Smooth muscle cell (in vitro differentiated cells): ENCODE results near the gene PDP2. TPM values are rescaled to one million over a fixed set of nuclear protein-coding genes. Genes with fewer than 3 reads are reported as not detected.

Experiments
- DNase-seq: peaks from one replicate; lab custom pipeline; 2025; ENCODE audit not compliant: unreplicated experiment; lab: John Stamatoyannopoulos, UW
- H2AFZ ChIP-seq: fragments of 200-600 bp; sonication (generic); 2 replicates; pipeline ENCODE4 v1.6.0; 2016; ENCODE audit warnings: antibody characterized with exemption, low read depth, mild to moderate bottlenecking
- H3F3A ChIP-seq: fragments of 200-600 bp; sonication (generic); 2 replicates; pipeline ENCODE4 v1.6.0; 2017; ENCODE audit warnings: antibody characterized with exemption, low read depth
- H3K27ac ChIP-seq: fragments of 200-600 bp; sonication (generic); 2 replicates; pipeline ENCODE4 v1.5.1; 2016; ENCODE audit warnings: low read depth, mild to moderate bottlenecking
- H3K27me3 ChIP-seq: fragments of 200-600 bp; sonication (generic); 2 replicates; pipeline ENCODE4 v1.6.1; 2016; ENCODE audit warnings: low read depth, mild to moderate bottlenecking
- H3K36me3 ChIP-seq: fragments of 200-600 bp; sonication (generic); 2 replicates; pipeline ENCODE4 v1.5.1; 2016; ENCODE audit warnings: low read depth
- H3K4me1 ChIP-seq: fragments of 200-600 bp; sonication (generic); 2 replicates; pipeline ENCODE4 v1.5.1; 2016; ENCODE audit warnings: low read depth
- H3K4me2 ChIP-seq: fragments of 200-600 bp; sonication (generic); 2 replicates; pipeline ENCODE4 v1.6.0; 2016; ENCODE audit warnings: mild to moderate bottlenecking
- H3K4me3 ChIP-seq: fragments of 200-600 bp; sonication (generic); 2 replicates; pipeline ENCODE4 v1.5.1; 2016; ENCODE audit warnings: mild to moderate bottlenecking
- H3K79me2 ChIP-seq: fragments of 200-600 bp; sonication (generic); 2 replicates; pipeline ENCODE4 v1.6.0; 2016; ENCODE audit warnings: low read depth, mild to moderate bottlenecking
- H3K9ac ChIP-seq: fragments of 200-600 bp; sonication (generic); 2 replicates; pipeline ENCODE4 v1.6.0; 2016; ENCODE audit warnings: low read depth
- H3K9me3 ChIP-seq: fragments of 200-600 bp; sonication (generic); replicated peaks from 2 replicates; pipeline ENCODE4 v1.5.1; 2016; ENCODE audit warnings: low read depth
- H4K20me1 ChIP-seq: fragments of 200-600 bp; sonication (generic); 2 replicates; pipeline ENCODE4 v1.6.0; 2016; ENCODE audit warnings: low read depth
- WGBS: methylation state at CpG from one replicate; pipeline ENCODE4 v1.1.7; 2016; ENCODE audit warnings: low lambda C conversion rate; 5-methylcytosine and 5-hydroxymethylcytosine counted together
- polyA plus RNA-seq: library from polyadenylated mRNA; unstranded; fragments of >200 nt; fragmentation: Nextera tagmentation; extraction: Ambion mirVana; gene quantifications from 2 replicates; pipeline ENCODE4 v1.2.1, GENCODE V29; 2016
- total RNA-seq: library from RNA; depleted of rRNA; stranded (reverse); fragments of >200 nt; gene quantifications from 2 replicates; pipeline ENCODE4 v1.2.3, GENCODE V29; 2014
- TF ChIP-seq, protein P1 (sequence below): fragments of 200-600 bp; sonication (generic); IDR thresholded peaks from 2 replicates; pipeline ENCODE4 v1.5.1; 2017; ENCODE audit warnings: borderline replicate concordance, mild to moderate bottlenecking, antibody characterized with exemption; ENCODE audit not compliant: insufficient read depth, poor library complexity, severe bottlenecking

PDP2 gene
- total and polyA plus RNA-seq, 2 experiments from 2014 or later, result 1.1 to 5.7 TPM

DNA sequence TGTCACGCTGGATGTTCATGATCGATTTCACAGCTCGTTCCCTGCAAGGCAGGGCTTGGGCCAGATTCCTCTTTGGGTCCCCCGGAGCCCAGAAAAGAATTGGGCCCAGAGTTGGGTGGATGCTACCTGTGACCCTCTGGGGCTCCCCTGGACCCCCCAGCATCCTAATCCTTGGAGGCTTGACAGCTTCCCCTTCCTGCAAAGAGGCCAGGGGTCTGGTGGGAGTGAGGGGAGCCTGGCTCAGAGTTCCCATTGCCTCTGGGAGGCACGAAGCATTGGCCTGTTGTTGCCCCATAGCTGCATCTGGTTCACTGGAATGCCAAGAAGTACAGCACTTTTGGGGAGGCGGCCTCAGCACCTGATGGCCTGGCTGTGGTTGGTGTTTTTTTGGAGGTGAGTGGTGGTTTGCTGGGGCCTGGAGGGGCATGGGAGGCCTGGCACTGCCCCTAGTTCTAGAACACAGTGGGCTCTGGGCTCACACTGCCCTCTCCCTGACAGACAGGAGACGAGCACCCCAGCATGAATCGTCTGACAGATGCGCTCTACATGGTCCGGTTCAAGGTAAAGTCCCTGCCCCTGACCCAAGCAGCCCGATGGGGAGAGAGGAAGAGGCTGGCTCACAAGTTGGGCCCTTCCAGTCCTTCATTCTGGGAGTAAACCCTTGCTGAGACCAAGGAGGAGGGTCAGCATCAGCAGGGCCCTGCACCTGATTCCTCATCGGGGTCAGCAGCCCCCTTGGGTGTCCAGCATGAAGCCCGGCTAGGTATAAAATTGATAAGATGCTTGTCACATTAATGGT, 28.9 kb upstream of the PDP2 start:
- Histone ChIP-seq H3K4me3 (no peak overlapping the region), H4K20me1 (no peaks in the 10 kb centered on the region), H3K9ac (no peak overlapping the region), H3K9me3 (no peaks in the 10 kb centered on the region), H3F3A (no peaks in the 10 kb centered on the region), H2AFZ (no peak overlapping the region), H3K4me2 (no peak overlapping the region), H3K36me3 (no peaks in the 10 kb centered on the region), H3K27ac (no peak overlapping the region), H3K79me2 (no peaks in the 10 kb centered on the region), H3K4me1 (no peaks in the 10 kb centered on the region), H3K27me3 (peaks cover 31% of the 10 kb centered on the region)
- TF ChIP-seq, protein P1, sequence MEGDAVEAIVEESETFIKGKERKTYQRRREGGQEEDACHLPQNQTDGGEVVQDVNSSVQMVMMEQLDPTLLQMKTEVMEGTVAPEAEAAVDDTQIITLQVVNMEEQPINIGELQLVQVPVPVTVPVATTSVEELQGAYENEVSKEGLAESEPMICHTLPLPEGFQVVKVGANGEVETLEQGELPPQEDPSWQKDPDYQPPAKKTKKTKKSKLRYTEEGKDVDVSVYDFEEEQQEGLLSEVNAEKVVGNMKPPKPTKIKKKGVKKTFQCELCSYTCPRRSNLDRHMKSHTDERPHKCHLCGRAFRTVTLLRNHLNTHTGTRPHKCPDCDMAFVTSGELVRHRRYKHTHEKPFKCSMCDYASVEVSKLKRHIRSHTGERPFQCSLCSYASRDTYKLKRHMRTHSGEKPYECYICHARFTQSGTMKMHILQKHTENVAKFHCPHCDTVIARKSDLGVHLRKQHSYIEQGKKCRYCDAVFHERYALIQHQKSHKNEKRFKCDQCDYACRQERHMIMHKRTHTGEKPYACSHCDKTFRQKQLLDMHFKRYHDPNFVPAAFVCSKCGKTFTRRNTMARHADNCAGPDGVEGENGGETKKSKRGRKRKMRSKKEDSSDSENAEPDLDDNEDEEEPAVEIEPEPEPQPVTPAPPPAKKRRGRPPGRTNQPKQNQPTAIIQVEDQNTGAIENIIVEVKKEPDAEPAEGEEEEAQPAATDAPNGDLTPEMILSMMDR, result no peak
- DNase-seq, result no peak
- 90% methylated on average over 13 of the region's 13 CpGs for WGBS

DNA sequence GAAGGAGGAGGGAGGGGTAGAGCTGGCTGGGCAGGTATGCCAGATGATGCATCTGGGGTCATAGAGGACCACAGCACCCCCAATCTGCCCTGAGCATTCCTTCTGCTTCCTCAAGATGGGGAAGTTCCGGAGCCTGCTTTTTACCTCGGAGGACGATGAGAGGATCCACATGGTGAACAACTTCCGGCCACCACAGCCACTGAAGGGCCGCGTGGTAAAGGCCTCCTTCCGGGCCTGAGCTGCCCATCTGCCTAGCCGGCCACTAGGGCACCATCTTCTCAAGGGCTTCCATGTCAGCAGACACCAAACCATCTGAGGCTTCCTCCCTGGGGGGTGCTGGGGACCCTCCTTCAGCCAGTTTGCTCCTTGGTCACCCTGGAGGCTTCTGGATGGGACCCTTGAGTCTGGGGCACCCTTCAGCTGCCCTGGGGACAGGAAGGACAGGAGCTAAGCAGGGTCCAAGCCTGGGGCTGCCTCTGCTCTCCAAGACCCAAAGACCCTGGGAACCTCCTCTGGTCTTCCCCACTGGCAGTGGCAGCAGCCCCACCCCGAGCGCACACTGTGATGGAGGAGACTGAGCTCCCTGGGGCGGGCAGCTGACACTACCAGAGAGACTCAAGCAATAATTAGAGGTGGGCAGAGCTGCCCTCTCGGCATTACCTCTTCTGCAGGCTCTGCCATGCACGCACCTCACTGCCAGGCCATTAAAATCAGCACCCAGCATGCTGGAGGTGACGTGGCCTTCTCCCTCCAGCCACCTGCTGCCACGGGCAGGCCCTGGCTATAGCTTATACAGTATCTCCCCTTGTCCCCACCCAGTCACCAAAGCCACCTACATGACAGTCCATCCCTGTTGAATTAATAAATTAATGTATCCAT, 26.8 kb upstream of the PDP2 start:
- TF ChIP-seq, protein P1, result no peak
- WGBS, result 90% methylated on average over 15 of the region's 15 CpGs
- no peak for DNase-seq
- H3K4me2 ChIP-seq, result no peak overlapping the region
- H4K20me1 ChIP-seq, result no peaks in the 10 kb centered on the region
- H3K9me3 ChIP-seq, result no peaks in the 10 kb centered on the region
- no peaks in the 10 kb centered on the region for H3K36me3 ChIP-seq
- H3K27me3 ChIP-seq, result peaks cover 9% of the 10 kb centered on the region
- no peak overlapping the region for H3K9ac ChIP-seq
- no peaks in the 10 kb centered on the region for H3K4me1 ChIP-seq
- H3K4me3 ChIP-seq, result no peak overlapping the region
- no peaks in the 10 kb centered on the region for H3F3A ChIP-seq
- no peak overlapping the region for H3K27ac ChIP-seq
- H3K79me2 ChIP-seq, result no peaks in the 10 kb centered on the region
- no peak overlapping the region for H2AFZ ChIP-seq

GRCh38 chr16:66856184-66856730, 24.1 kb upstream of the PDP2 start:
- H3K79me2 ChIP-seq, result no peaks in the 10 kb centered on the region
- H4K20me1 ChIP-seq, result no peaks in the 10 kb centered on the region
- no peak overlapping the region for H3K4me3 ChIP-seq
- H3K36me3 ChIP-seq, result no peaks in the 10 kb centered on the region
- no peak overlapping the region for H3K27ac ChIP-seq
- no peak overlapping the region for H3K4me2 ChIP-seq
- H3K9ac ChIP-seq, result no peak overlapping the region
- DNase-seq, result no peak
- no peak overlapping the region for H2AFZ ChIP-seq
- H3K4me1 ChIP-seq, result no peaks in the 10 kb centered on the region
- TF ChIP-seq, protein P1, result no peak
- no peaks in the 10 kb centered on the region for H3F3A ChIP-seq
- WGBS, result 95% methylated on average over 6 of the region's 6 CpGs
- no peaks in the 10 kb centered on the region for H3K9me3 ChIP-seq
- H3K27me3 ChIP-seq, result peaks cover 6% of the 10 kb centered on the region
